Measurements from ENCODE around the gene TREM1. TPM values are rescaled to one million over a fixed set of nuclear protein-coding genes. Genes with fewer than 3 reads are reported as not detected.

Gene TREM1
- total RNA-seq, 4 donors from 2014 or later: 0.95 to 2.6 TPM; not detected in 2

GRCh38 chr6:41269716-41270115 lies 16.8 kb downstream of the TREM1 start:
- no peaks in the 10 kb centered on the region for H3K9me3 ChIP-seq
- no peak for ATAC-seq
- no peaks in the 10 kb centered on the region for H3K36me3 ChIP-seq
- H3K4me3 ChIP-seq: no peak overlapping the region
- DNase-seq: no peak
- H3K4me1 ChIP-seq: no peaks in the 10 kb centered on the region
- intact Hi-C loops (cut with DNase I; ENCODE audit: low total_unique reads) (no loop called here), in situ Hi-C loops (cut with MboI; ENCODE audit: low sequenced_read_pairs in 4 of 4) (no loop called here)
- no peak overlapping the region for H3K27ac ChIP-seq
- no peaks in the 10 kb centered on the region for H3K27me3 ChIP-seq
- TF ChIP-seq CTCF (IDR thresholded peaks at IDR 0.05 in 4 of 5, conservative IDR thresholded peaks at IDR 0.05 in 1 of 5): no peak
- TF ChIP-seq POLR2A (IDR thresholded peaks at IDR 0.05): no peak

GRCh38 chr6:41269166-41269565 lies 17.3 kb downstream of the TREM1 start:
- Histone ChIP-seq H3K4me3 (no peak overlapping the region), H3K36me3 (no peaks in the 10 kb centered on the region), H3K27ac (no peak overlapping the region), H3K27me3 (no peaks in the 10 kb centered on the region), H3K4me1 (no peaks in the 10 kb centered on the region), H3K9me3 (no peaks in the 10 kb centered on the region)
- TF ChIP-seq POLR2A (IDR thresholded peaks at IDR 0.05) (no peak), CTCF (IDR thresholded peaks at IDR 0.05 in 4 of 5, conservative IDR thresholded peaks at IDR 0.05 in 1 of 5) (no peak)
- intact Hi-C loops (cut with DNase I; ENCODE audit: low total_unique reads): no loop called here
- DNase-seq (no peak), ATAC-seq (no peak)
- in situ Hi-C loops (cut with MboI; ENCODE audit: low sequenced_read_pairs in 4 of 4): no loop called here

- peaks cover 0 to under 1% (median 0%) of the 10 kb centered on the region in 3 donors for H3K27me3 ChIP-seq
- ATAC-seq: no peak
- H3K36me3 ChIP-seq: no peaks in the 10 kb centered on the region
- H3K27ac ChIP-seq: no peak overlapping the region
- no peak for DNase-seq
- no peaks in the 10 kb centered on the region for H3K9me3 ChIP-seq
- intact Hi-C loops (cut with DNase I; ENCODE audit: low total_unique reads) (no loop called here), in situ Hi-C loops (cut with MboI; ENCODE audit: low sequenced_read_pairs in 4 of 4) (no loop called here)
- no peaks in the 10 kb centered on the region for H3K4me1 ChIP-seq
- TF ChIP-seq CTCF (IDR thresholded peaks at IDR 0.05 in 4 of 5, conservative IDR thresholded peaks at IDR 0.05 in 1 of 5) (no peak), POLR2A (IDR thresholded peaks at IDR 0.05) (no peak)
- H3K4me3 ChIP-seq: no peak overlapping the region
Observed at GRCh38 chr6:41268478-41268877, 18.0 kb downstream of the TREM1 start.

GRCh38 chr6:41266541-41266940 lies 19.9 kb downstream of the TREM1 start:
- Histone ChIP-seq H3K36me3 (no peaks in the 10 kb centered on the region), H3K4me1 (no peaks in the 10 kb centered on the region), H3K27ac (no peak overlapping the region), H3K27me3 (peaks cover 0 to 6% (median 0%) of the 10 kb centered on the region in 3 donors), H3K9me3 (no peaks in the 10 kb centered on the region), H3K4me3 (no peak overlapping the region)
- DNase-seq (no peak), ATAC-seq (no peak)
- no peak for TF ChIP-seq CTCF (IDR thresholded peaks at IDR 0.05 in 4 of 5, conservative IDR thresholded peaks at IDR 0.05 in 1 of 5)
- intact Hi-C loops (cut with DNase I; ENCODE audit: low total_unique reads): no loop called here
- in situ Hi-C loops (cut with MboI; ENCODE audit: low sequenced_read_pairs in 4 of 4): no loop called here

- no peaks in the 10 kb centered on the region for H3K9me3 ChIP-seq
- DNase-seq: no peak
- in situ Hi-C loops (cut with MboI; ENCODE audit: low sequenced_read_pairs in 4 of 4) (no loop called here), intact Hi-C loops (cut with DNase I; ENCODE audit: low total_unique reads) (no loop called here)
- H3K4me1 ChIP-seq: no peaks in the 10 kb centered on the region
- TF ChIP-seq POLR2A (IDR thresholded peaks at IDR 0.05) (no peak), CTCF (IDR thresholded peaks at IDR 0.05 in 4 of 5, conservative IDR thresholded peaks at IDR 0.05 in 1 of 5) (no peak)
- no peaks in the 10 kb centered on the region for H3K36me3 ChIP-seq
- peaks cover 0 to 6% (median 0%) of the 10 kb centered on the region in 3 donors for H3K27me3 ChIP-seq
- ATAC-seq: no peak
- H3K4me3 ChIP-seq: no peak overlapping the region
- H3K27ac ChIP-seq: no peak overlapping the region
Observed at GRCh38 chr6:41263267-41263666, 23.2 kb downstream of the TREM1 start.
